Measurements from ENCODE around the gene REXO1. TPM values are rescaled to one million over a fixed set of nuclear protein-coding genes. Genes with fewer than 3 reads are reported as not detected.

Gene REXO1
- total and polyA plus RNA-seq, 2 donors (not counting 1 experiment from before 2014, with no cell fraction given), result 6.1 to 6.8 TPM

GRCh38 chr19:1863638-1864479, 15.6 kb upstream of the REXO1 start:
- H3K36me3 ChIP-seq (ENCODE audit: control insufficient read depth, insufficient read depth, low read length), result no peaks in the 10 kb centered on the region
- TF ChIP-seq CTCF (conservative IDR thresholded peaks at IDR 0.05 in 1 of 2, IDR thresholded peaks at IDR 0.05 in 1 of 2; ENCODE audit: low read depth in 1 of 2, low read length in 2 of 2) (no peak), EZH2 (IDR thresholded peaks at IDR 0.05; ENCODE audit: low read length, missing control alignments) (no peak)
- H3K4me3 ChIP-seq (replicated peaks in 1 of 4; ENCODE audit: control extremely low read depth in 1 of 4, insufficient read depth in 1 of 4, low read depth in 3 of 4, low read length in 4 of 4), result peak overlapping the region; percentile 59 to 73 (median 66)
- DNase-seq (ENCODE audit: low read depth in 2 of 2), result peak; percentile 88 to 92
- no peaks in the 10 kb centered on the region for H3K9me3 ChIP-seq (ENCODE audit: control insufficient read depth, insufficient read depth, low read depth, low read length)
- peak overlapping the region; percentile 82 for H3K4me2 ChIP-seq (ENCODE audit: extremely low read depth, insufficient read depth, low read length)
- H2AFZ ChIP-seq (ENCODE audit: low read length), result peak overlapping the region; percentile 35
- H3K4me1 ChIP-seq (ENCODE audit: control insufficient read depth, extremely low read depth, insufficient read depth, low read length), result peaks cover 21% of the 10 kb centered on the region
- H3K27ac ChIP-seq (ENCODE audit: insufficient read depth, low read length), result peak overlapping the region; percentile 91
- H3K79me2 ChIP-seq (ENCODE audit: control insufficient read depth, insufficient read depth, low read length), result peaks cover 39% of the 10 kb centered on the region
- peak overlapping the region; percentile 81 for H3K9ac ChIP-seq (ENCODE audit: insufficient read depth, low read length)
- H3K27me3 ChIP-seq (ENCODE audit: control insufficient read depth, insufficient read depth, low read length), result no peaks in the 10 kb centered on the region
- H4K20me1 ChIP-seq (ENCODE audit: control insufficient read depth, extremely low read depth, insufficient read depth, low read length), result no peaks in the 10 kb centered on the region

- no peak for DNase-seq (ENCODE audit: low read depth in 2 of 2)
- Histone ChIP-seq H3K9ac (ENCODE audit: insufficient read depth, low read length) (peak within 1 kb of the TSS; percentile 82), H2AFZ (ENCODE audit: low read length) (peak within 1 kb of the TSS; percentile 35), H3K27ac (ENCODE audit: insufficient read depth, low read length) (peak within 1 kb of the TSS; percentile 91), H3K27me3 (ENCODE audit: control insufficient read depth, insufficient read depth, low read length) (no peaks in the 10 kb centered on the region), H3K36me3 (ENCODE audit: control insufficient read depth, insufficient read depth, low read length) (no peaks in the 10 kb centered on the region), H4K20me1 (ENCODE audit: control insufficient read depth, extremely low read depth, insufficient read depth, low read length) (no peaks in the 10 kb centered on the region), H3K4me2 (ENCODE audit: extremely low read depth, insufficient read depth, low read length) (peak within 1 kb of the TSS; percentile 84), H3K9me3 (ENCODE audit: control insufficient read depth, insufficient read depth, low read depth, low read length) (no peaks in the 10 kb centered on the region), H3K4me1 (ENCODE audit: control insufficient read depth, extremely low read depth, insufficient read depth, low read length) (peaks cover 21% of the 10 kb centered on the region), H3K4me3 (replicated peaks in 1 of 4; ENCODE audit: control extremely low read depth in 1 of 4, insufficient read depth in 1 of 4, low read depth in 3 of 4, low read length in 4 of 4) (peak within 1 kb of the TSS; percentile 67 to 92 (median 84)), H3K79me2 (ENCODE audit: control insufficient read depth, insufficient read depth, low read length) (peaks cover 45% of the 10 kb centered on the region)
- TF ChIP-seq CTCF (conservative IDR thresholded peaks at IDR 0.05 in 1 of 2, IDR thresholded peaks at IDR 0.05 in 1 of 2; ENCODE audit: low read depth in 1 of 2, low read length in 2 of 2) (no peak), EZH2 (IDR thresholded peaks at IDR 0.05; ENCODE audit: low read length, missing control alignments) (no peak)
These were observed 15.0 kb upstream of the REXO1 start, which contains the start of gene KLF16 for GRCh38 chr19:1863328-1863637. Gene KLF16, minus strand, starts transcription at chr19:1863579. Its CDS starts 82 bp downstream, at chr19:1863497.

- H2AFZ ChIP-seq (ENCODE audit: low read length), result no peak overlapping the region
- no peak for TF ChIP-seq CTCF (conservative IDR thresholded peaks at IDR 0.05 in 1 of 2, IDR thresholded peaks at IDR 0.05 in 1 of 2; ENCODE audit: low read depth in 1 of 2, low read length in 2 of 2)
- no peak for TF ChIP-seq EZH2 (IDR thresholded peaks at IDR 0.05; ENCODE audit: low read length, missing control alignments)
- peak overlapping the region; percentile 61 for H3K4me2 ChIP-seq (ENCODE audit: extremely low read depth, insufficient read depth, low read length)
- no peaks in the 10 kb centered on the region for H3K9me3 ChIP-seq (ENCODE audit: control insufficient read depth, insufficient read depth, low read depth, low read length)
- H3K4me1 ChIP-seq (ENCODE audit: control insufficient read depth, extremely low read depth, insufficient read depth, low read length), result peaks cover 24% of the 10 kb centered on the region
- peak overlapping the region; percentile 67 to 92 (median 84) for H3K4me3 ChIP-seq (replicated peaks in 1 of 4; ENCODE audit: control extremely low read depth in 1 of 4, insufficient read depth in 1 of 4, low read depth in 3 of 4, low read length in 4 of 4)
- H4K20me1 ChIP-seq (ENCODE audit: control insufficient read depth, extremely low read depth, insufficient read depth, low read length), result no peaks in the 10 kb centered on the region
- no peaks in the 10 kb centered on the region for H3K36me3 ChIP-seq (ENCODE audit: control insufficient read depth, insufficient read depth, low read length)
- H3K9ac ChIP-seq (ENCODE audit: insufficient read depth, low read length), result peak overlapping the region; percentile 82
- peaks cover 51% of the 10 kb centered on the region for H3K79me2 ChIP-seq (ENCODE audit: control insufficient read depth, insufficient read depth, low read length)
- DNase-seq (ENCODE audit: low read depth in 2 of 2), result no peak
- peak overlapping the region; percentile 59 for H3K27ac ChIP-seq (ENCODE audit: insufficient read depth, low read length)
- no peaks in the 10 kb centered on the region for H3K27me3 ChIP-seq (ENCODE audit: control insufficient read depth, insufficient read depth, low read length)
These were observed 14.4 kb upstream of the REXO1 start for GRCh38 chr19:1862424-1863327.
